Skin of body (tissue), 2 donors: ENCODE results near the gene NBPF19. TPM values are rescaled to one million over a fixed set of nuclear protein-coding genes. Genes with fewer than 3 reads are reported as not detected.
"Not testable (repeated sequence)": the region's sequence is repeated elsewhere in the genome, so short reads cannot be mapped to it uniquely, and the experiment has no call there.

Experiments used
- DNase-seq: peaks from one replicate; lab custom pipeline; 2025; lab: John Stamatoyannopoulos, UW
- total RNA-seq: library from RNA; depleted of rRNA; stranded (reverse); fragments of >200 nt; gene quantifications from one replicate; pipeline ENCODE4 v1.2.3, GENCODE V29; 2014

NBPF19 gene, protein sequence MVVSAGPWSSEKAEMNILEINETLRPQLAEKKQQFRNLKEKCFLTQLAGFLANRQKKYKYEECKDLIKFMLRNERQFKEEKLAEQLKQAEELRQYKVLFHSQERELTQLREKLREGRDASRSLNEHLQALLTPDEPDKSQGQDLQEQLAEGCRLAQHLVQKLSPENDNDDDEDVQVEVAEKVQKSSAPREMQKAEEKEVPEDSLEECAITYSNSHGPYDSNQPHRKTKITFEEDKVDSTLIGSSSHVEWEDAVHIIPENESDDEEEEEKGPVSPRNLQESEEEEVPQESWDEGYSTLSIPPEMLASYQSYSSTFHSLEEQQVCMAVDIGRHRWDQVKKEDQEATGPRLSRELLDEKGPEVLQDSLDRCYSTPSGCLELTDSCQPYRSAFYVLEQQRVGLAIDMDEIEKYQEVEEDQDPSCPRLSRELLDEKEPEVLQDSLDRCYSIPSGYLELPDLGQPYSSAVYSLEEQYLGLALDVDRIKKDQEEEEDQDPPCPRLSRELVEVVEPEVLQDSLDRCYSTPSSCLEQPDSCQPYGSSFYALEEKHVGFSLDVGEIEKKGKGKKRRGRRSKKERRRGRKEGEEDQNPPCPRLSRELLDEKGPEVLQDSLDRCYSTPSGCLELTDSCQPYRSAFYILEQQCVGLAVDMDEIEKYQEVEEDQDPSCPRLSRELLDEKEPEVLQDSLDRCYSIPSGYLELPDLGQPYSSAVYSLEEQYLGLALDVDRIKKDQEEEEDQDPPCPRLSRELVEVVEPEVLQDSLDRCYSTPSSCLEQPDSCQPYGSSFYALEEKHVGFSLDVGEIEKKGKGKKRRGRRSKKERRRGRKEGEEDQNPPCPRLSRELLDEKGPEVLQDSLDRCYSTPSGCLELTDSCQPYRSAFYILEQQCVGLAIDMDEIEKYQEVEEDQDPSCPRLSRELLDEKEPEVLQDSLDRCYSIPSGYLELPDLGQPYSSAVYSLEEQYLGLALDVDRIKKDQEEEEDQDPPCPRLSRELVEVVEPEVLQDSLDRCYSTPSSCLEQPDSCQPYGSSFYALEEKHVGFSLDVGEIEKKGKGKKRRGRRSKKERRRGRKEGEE (N-terminal part only)
- total RNA-seq = 49.8 TPM

DNA sequence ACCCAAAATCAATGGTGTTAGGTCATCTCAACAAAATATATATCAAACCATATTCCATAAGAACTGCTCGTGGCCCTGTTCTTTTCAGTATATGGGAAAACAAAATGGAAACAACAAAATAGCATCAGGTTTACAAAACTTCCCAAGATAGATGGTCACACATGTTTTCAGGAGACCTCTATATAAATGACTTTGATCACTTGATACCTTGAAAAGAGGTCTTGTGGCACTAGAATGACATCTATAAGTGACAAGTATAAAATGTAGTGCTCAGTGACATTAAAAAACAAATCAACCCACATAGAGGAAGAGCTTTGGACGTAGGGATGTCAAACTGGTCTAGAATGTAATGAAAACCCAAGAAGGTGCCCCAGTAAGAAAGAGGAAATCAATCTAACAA lies at the start of gene NBPF19:
Gene NBPF19, plus strand, starts transcription at position 301 of the 400 bp plus-strand sequence. CDS start 888 bp downstream, outside the sequence.
- not testable (repeated sequence) for DNase-seq

DNA sequence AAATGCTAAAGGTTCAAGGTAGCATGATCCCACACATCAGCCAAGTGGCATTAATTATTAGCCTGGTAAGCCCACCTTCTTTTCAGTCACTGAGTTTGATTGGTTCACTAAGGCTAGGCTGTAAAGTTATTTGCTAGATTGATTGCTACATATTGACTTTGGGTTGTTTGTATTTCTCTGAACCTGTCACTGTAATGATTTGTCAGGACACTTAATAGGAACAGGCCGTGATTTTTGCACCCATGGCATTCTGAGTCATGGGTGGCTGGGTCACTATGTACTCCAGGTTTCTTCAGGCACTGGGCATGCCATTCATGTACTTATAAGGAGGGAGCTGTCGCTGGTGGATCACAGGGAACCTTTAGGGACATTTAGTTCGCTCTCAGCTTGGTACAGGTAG lies 46.5 kb upstream of the NBPF19 start:
- DNase-seq = not testable (repeated sequence)

DNA sequence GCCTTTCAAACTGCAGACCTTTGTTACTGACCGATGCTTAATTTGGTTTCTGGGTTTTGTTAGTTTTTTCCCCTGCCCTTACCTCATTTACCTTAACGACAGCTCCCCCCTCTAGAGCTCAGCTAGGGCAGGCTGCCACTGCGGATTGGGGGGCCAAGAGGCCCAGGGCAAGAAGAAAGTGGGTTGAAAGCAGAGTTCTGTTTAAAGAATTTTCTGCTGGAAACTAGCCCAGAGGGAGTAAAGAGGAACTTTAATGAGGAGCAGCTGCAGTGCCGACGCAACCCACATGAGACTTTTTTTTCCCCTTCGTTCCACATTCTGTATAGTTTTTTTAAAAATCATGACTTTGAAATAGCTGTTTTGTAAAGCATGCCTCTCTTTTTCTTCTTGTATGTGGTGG lies 29.4 kb upstream of the NBPF19 start:
- DNase-seq = peak; percentile 76

DNA sequence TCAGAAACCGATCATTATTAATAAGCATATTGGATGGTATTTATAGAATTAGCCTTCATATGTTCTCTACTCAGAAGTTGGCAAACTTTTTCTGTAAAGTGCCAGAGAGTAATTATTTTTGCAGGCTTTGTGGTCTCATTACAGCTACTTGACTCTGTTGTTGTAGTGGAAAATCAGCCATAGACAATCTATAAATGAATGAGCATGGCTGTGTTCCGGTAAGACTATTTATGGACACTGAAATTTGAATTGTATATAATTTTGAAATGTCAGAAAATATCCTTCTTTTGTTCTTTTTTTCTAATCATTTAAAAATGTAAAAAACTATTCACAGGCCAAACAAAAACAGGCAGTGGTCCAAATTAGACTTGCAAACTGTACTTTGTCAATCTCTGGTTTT lies 22.6 kb upstream of the NBPF19 start:
- not testable (repeated sequence) for DNase-seq

DNA sequence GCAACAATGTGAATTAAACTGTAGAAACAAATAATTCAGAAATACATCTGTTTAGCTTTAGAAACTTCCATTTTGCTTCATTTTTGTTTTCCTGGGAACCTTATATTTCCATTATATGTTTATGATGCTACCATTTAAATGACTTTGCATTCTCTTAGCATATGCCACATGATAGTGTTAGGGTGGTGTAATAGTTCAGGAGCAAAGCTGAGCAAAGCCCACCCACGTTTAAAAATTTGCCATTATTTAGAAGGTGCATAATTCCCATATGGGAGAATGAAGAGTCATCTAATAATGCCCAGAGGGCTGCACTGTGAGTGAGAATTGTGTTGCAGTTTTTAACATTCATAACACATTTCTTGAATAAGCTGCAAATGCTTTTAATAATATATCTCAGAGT lies 22.2 kb upstream of the NBPF19 start:
- DNase-seq = not testable (repeated sequence)

DNA sequence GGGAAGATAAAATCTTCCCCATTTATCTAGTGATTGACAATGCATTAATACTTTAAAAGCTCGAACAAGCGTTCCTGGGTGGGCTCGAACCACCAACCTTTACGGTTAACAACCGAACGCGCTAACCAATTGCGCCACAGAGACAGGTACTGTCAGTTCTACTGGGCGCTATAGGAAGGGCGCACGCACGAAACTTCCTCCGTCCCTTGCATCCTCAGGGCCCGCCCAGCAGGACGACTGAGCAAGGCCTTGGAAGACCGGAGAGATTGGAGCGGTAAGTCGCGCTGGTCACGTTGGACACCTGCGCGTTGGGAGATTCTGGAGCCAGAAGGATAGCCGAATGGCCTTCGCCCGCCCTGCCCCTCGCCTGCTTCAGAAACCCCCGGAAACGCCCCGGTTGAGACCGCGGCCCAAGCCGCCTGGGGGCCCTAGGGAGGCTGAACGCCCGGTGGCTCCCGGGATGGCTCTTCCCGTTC lies 83.5 kb downstream of the NBPF19 start:
- not testable (repeated sequence) for DNase-seq

DNA sequence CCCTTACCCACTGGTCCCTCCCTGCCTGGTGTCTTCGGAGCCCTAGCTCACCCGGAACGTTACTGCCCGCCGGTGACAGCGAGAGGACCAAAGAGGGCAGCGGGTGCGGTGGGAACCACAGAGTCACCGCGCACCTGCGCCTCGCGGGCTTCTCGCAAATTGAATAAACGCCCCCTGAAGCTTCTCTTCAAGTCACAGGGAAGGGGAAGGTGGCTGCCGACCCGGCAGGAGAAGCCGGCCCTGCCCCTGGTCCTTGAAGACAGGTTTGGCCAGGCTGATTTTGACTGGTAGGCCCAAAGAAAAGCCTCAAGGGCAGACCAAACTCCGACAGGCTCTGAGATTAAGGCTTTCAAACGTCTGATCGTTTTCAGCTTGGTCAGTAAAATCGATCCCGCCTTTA lies 87.0 kb downstream of the NBPF19 start:
- not testable (repeated sequence) for DNase-seq

DNA sequence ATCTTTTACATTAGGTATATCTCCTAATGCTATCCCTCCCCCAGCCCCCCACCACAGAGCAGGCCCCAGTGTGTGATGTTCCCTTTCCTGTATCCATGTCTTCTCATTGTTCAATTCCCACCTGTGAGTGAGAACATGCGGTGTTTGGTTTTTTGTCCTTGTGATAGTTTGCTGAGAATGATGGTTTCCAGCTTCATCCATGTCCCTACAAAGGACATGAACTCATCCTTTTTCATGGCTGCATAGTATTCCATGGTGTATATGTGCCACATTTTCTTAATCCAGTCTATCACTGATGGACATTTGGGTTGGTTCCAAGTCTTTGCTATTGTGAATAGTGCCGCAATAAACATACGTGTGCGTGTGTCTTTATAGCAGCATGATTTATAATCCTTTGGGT lies 90.6 kb downstream of the NBPF19 start:
- not testable (repeated sequence) for DNase-seq

DNA sequence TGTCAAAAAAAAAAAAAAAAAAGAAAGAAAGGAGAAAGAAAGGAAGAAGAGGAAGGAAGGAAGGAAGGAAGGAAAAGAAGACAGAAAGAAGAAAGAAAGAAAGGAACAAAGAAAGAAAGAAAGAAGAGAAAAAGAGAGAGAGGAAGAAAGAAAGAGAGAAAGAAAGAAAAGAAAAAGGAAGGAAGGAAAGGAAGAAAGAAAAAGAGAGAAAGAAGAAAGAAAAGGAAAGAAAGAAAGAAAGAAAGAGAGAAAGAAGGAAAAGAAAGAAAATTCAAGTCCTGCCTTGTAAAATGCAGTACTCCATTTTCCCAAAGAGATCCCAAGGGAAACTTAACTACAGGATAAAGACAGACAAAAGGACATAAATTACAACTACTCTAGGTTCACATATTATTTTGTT lies 97.9 kb downstream of the NBPF19 start:
- not testable (repeated sequence) for DNase-seq

DNA sequence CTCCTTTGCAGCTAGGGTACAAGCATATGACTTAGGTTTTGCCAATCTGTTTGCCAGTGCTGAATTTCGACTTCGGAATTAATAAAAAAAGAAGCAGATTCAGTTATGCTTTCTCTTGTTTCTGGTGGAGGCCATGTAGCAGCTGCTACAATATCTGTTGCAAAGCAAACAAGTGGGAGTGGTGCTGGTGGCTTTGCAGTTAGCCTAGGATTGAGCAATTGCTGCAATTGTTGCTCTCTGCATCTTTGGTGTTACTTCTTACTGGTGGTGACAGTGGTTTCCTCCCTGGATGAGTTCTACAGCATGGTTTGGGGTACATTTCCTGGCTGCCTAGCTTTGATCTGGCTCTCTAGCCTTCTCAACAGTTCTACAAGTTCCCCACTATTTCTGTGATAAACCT lies 110.7 kb downstream of the NBPF19 start:
- DNase-seq = not testable (repeated sequence)

Other genes starting within 250 kb of the NBPF19 start
- gene PPIAL4C, start 108.8 kb downstream of the NBPF19 start, total RNA-seq = not detected